Measurements from ENCODE around the gene TNKS1BP1. TPM values are rescaled to one million over a fixed set of nuclear protein-coding genes. Genes with fewer than 3 reads are reported as not detected.
"Not testable (repeated sequence)": the region's sequence is repeated elsewhere in the genome, so short reads cannot be mapped to it uniquely, and the experiment has no call there.

Gene TNKS1BP1
- total RNA-seq, 1 experiment from 2014 or later, result 94.6 TPM

GRCh38 chr11:57287884-57288283, 36.9 kb downstream of the TNKS1BP1 start:
- TF ChIP-seq CTCF (IDR thresholded peaks at IDR 0.05) (no peak), REST (IDR thresholded peaks at IDR 0.05; ENCODE audit: insufficient read depth in 1 of 2, low read depth in 2 of 2, low read length in 1 of 2) (no peak), SIN3A (IDR thresholded peaks at IDR 0.05; ENCODE audit: borderline replicate concordance, insufficient read depth, low read depth, low read length) (no peak), POLR2AphosphoS5 (IDR thresholded peaks at IDR 0.05; ENCODE audit: low read depth, low read length) (no peak), TCF7L2 (IDR thresholded peaks at IDR 0.05; ENCODE audit: low read depth, low read length) (no peak)
- no TSS peak for BruUV-seq (replicated peaks)

GRCh38 chr11:57283231-57283990, 41.3 kb downstream of the TNKS1BP1 start:
- DNase-seq (ENCODE audit: low read depth, low spot score) (no peak), ATAC-seq (no peak)
- ChIA-PET POLR2A (no interaction called here), CTCF (no interaction called here)
- no peak overlapping the region for H3K27ac ChIP-seq (ENCODE audit: low read length)
- in situ Hi-C loops (cut with HindIII; ENCODE audit: low pct_unique_long_range_greater_than_20kb, low sequenced_read_pairs), result no loop called here
- H3K36me3 ChIP-seq (ENCODE audit: control insufficient read depth, insufficient read depth, low read length), result no peaks in the 10 kb centered on the region
- intact Hi-C loops (cut with micrococcal nuclease; ENCODE audit: unreplicated experiment), result no loop called here
- H3K9me3 ChIP-seq (ENCODE audit: control insufficient read depth, insufficient read depth, low read depth, low read length), result no peaks in the 10 kb centered on the region
- no peak overlapping the region for H3K4me3 ChIP-seq (ENCODE audit: low read depth in 2 of 2, low read length in 2 of 2)
- H3K27me3 ChIP-seq (ENCODE audit: control insufficient read depth, insufficient read depth, low read length), result no peaks in the 10 kb centered on the region
- BruUV-seq (replicated peaks), result no TSS peak
- TF ChIP-seq REST (IDR thresholded peaks at IDR 0.05; ENCODE audit: insufficient read depth in 1 of 2, low read depth in 2 of 2, low read length in 1 of 2), result no peak
- no peak for TF ChIP-seq POLR2AphosphoS5 (IDR thresholded peaks at IDR 0.05; ENCODE audit: low read depth, low read length)
- TF ChIP-seq SIN3A (IDR thresholded peaks at IDR 0.05; ENCODE audit: borderline replicate concordance, insufficient read depth, low read depth, low read length), result no peak
- TF ChIP-seq TCF7L2 (IDR thresholded peaks at IDR 0.05; ENCODE audit: low read depth, low read length), result no peak
- no peak for TF ChIP-seq CTCF (IDR thresholded peaks at IDR 0.05)
- H3K4me1 ChIP-seq (ENCODE audit: control insufficient read depth, insufficient read depth, low read length), result no peaks in the 10 kb centered on the region

More at GRCh38 chr11:57287884-57288283, 36.9 kb downstream of the TNKS1BP1 start:
- H3K9me3 ChIP-seq (ENCODE audit: control insufficient read depth, insufficient read depth, low read depth, low read length), result no peaks in the 10 kb centered on the region
- no peaks in the 10 kb centered on the region for H3K4me1 ChIP-seq (ENCODE audit: control insufficient read depth, insufficient read depth, low read length)
- POLR2A ChIA-PET, result no interaction called here
- no peaks in the 10 kb centered on the region for H3K36me3 ChIP-seq (ENCODE audit: control insufficient read depth, insufficient read depth, low read length)
- CTCF ChIA-PET, result no interaction called here
- H3K27me3 ChIP-seq (ENCODE audit: control insufficient read depth, insufficient read depth, low read length), result no peaks in the 10 kb centered on the region
- in situ Hi-C loops (cut with HindIII; ENCODE audit: low pct_unique_long_range_greater_than_20kb, low sequenced_read_pairs) (no loop called here), intact Hi-C loops (cut with micrococcal nuclease; ENCODE audit: unreplicated experiment) (no loop called here)
- DNase-seq (ENCODE audit: low read depth, low spot score) (no peak), ATAC-seq (no peak)
- no peak overlapping the region for H3K27ac ChIP-seq (ENCODE audit: low read length)
- H3K4me3 ChIP-seq (ENCODE audit: low read depth in 2 of 2, low read length in 2 of 2), result no peak overlapping the region

- intact Hi-C loops (cut with micrococcal nuclease; ENCODE audit: unreplicated experiment); H3K27ac ChIP-seq (ENCODE audit: low read length); H3K4me3 ChIP-seq (ENCODE audit: low read depth in 2 of 2, low read length in 2 of 2); in situ Hi-C loops (cut with HindIII; ENCODE audit: low pct_unique_long_range_greater_than_20kb, low sequenced_read_pairs); ATAC-seq; BruUV-seq (replicated peaks); POLR2A ChIA-PET; H3K4me1 ChIP-seq (ENCODE audit: control insufficient read depth, insufficient read depth, low read length); DNase-seq (ENCODE audit: low read depth, low spot score); CTCF ChIA-PET; H3K27me3 ChIP-seq (ENCODE audit: control insufficient read depth, insufficient read depth, low read length); H3K36me3 ChIP-seq (ENCODE audit: control insufficient read depth, insufficient read depth, low read length); H3K9me3 ChIP-seq (ENCODE audit: control insufficient read depth, insufficient read depth, low read depth, low read length): not testable (repeated sequence)
Observed at GRCh38 chr11:57281546-57281945, 43.2 kb downstream of the TNKS1BP1 start.
